Measurements from ENCODE around the gene B9D2. TPM values are rescaled to one million over a fixed set of nuclear protein-coding genes. Genes with fewer than 3 reads are reported as not detected.

B9D2 gene
- total and polyA plus RNA-seq, 2 donors: 1.9 to 10.0 TPM

GRCh38 chr19:41341669-41342490 lies 22.1 kb downstream of the B9D2 start:
- no peak overlapping the region for H3K4me3 ChIP-seq (ENCODE audit: low read depth, low read length)
- H3K4me1 ChIP-seq (ENCODE audit: insufficient read depth): no peaks in the 10 kb centered on the region
- H3K36me3 ChIP-seq (ENCODE audit: insufficient read depth): no peaks in the 10 kb centered on the region
- H3K27ac ChIP-seq (ENCODE audit: low read depth): no peak overlapping the region
- WGBS: 87% methylated on average over 20 of the region's 20 CpGs
- no peak for DNase-seq (ENCODE audit: extremely low spot score)

GRCh38 chr19:41339936-41340335 lies 24.0 kb downstream of the B9D2 start:
- 98% methylated on average over 5 of the region's 5 CpGs for WGBS
- no peaks in the 10 kb centered on the region for H3K36me3 ChIP-seq (ENCODE audit: insufficient read depth)
- H3K4me1 ChIP-seq (ENCODE audit: insufficient read depth): no peaks in the 10 kb centered on the region
- no peak overlapping the region for H3K27ac ChIP-seq (ENCODE audit: low read depth)
- DNase-seq (ENCODE audit: extremely low spot score): no peak
- no peak overlapping the region for H3K4me3 ChIP-seq (ENCODE audit: low read depth, low read length)

GRCh38 chr19:41335467-41335866 lies 28.5 kb downstream of the B9D2 start:
- Histone ChIP-seq H3K4me1 (ENCODE audit: insufficient read depth) (no peaks in the 10 kb centered on the region), H3K27ac (ENCODE audit: low read depth) (no peak overlapping the region), H3K36me3 (ENCODE audit: insufficient read depth) (no peaks in the 10 kb centered on the region), H3K4me3 (ENCODE audit: low read depth, low read length) (no peak overlapping the region)
- DNase-seq (ENCODE audit: extremely low spot score): no peak
- 93% methylated on average over 10 of the region's 10 CpGs for WGBS

GRCh38 chr19:41334793-41335192 lies 29.2 kb downstream of the B9D2 start:
- no peak for DNase-seq (ENCODE audit: extremely low spot score)
- WGBS: 83% methylated on average over 5 of the region's 5 CpGs
- H3K36me3 ChIP-seq (ENCODE audit: insufficient read depth): no peaks in the 10 kb centered on the region
- no peak overlapping the region for H3K4me3 ChIP-seq (ENCODE audit: low read depth, low read length)
- H3K4me1 ChIP-seq (ENCODE audit: insufficient read depth): no peaks in the 10 kb centered on the region
- no peak overlapping the region for H3K27ac ChIP-seq (ENCODE audit: low read depth)

GRCh38 chr19:41332468-41332867 lies 31.5 kb downstream of the B9D2 start:
- no peaks in the 10 kb centered on the region for H3K36me3 ChIP-seq (ENCODE audit: insufficient read depth)
- no peak for DNase-seq (ENCODE audit: extremely low spot score)
- 90% methylated on average over 5 of the region's 5 CpGs for WGBS
- H3K4me1 ChIP-seq (ENCODE audit: insufficient read depth): no peaks in the 10 kb centered on the region
- no peak overlapping the region for H3K27ac ChIP-seq (ENCODE audit: low read depth)
- H3K4me3 ChIP-seq (ENCODE audit: low read depth, low read length): no peak overlapping the region

GRCh38 chr19:41332000-41332399 lies 31.9 kb downstream of the B9D2 start:
- no peak for DNase-seq (ENCODE audit: extremely low spot score)
- H3K27ac ChIP-seq (ENCODE audit: low read depth): no peak overlapping the region
- no peaks in the 10 kb centered on the region for H3K4me1 ChIP-seq (ENCODE audit: insufficient read depth)
- WGBS: 93% methylated on average over 16 of the region's 16 CpGs
- H3K4me3 ChIP-seq (ENCODE audit: low read depth, low read length): no peak overlapping the region
- H3K36me3 ChIP-seq (ENCODE audit: insufficient read depth): no peaks in the 10 kb centered on the region

GRCh38 chr19:41330946-41331678 lies 32.8 kb downstream of the B9D2 start:
- 77% methylated on average over 47 of the region's 47 CpGs for WGBS
- Histone ChIP-seq H3K4me1 (ENCODE audit: insufficient read depth) (no peaks in the 10 kb centered on the region), H3K36me3 (ENCODE audit: insufficient read depth) (no peaks in the 10 kb centered on the region), H3K4me3 (ENCODE audit: low read depth, low read length) (no peak overlapping the region), H3K27ac (ENCODE audit: low read depth) (no peak overlapping the region)
- DNase-seq (ENCODE audit: extremely low spot score): no peak

- no peak overlapping the region for H3K4me3 ChIP-seq (ENCODE audit: low read depth, low read length)
Measured at GRCh38 chr19:41330481-41330880, 33.5 kb downstream of the B9D2 start.

GRCh38 chr19:41328842-41329225 lies 35.1 kb downstream of the B9D2 start:
- Histone ChIP-seq H3K4me1 (ENCODE audit: insufficient read depth) (no peaks in the 10 kb centered on the region), H3K36me3 (ENCODE audit: insufficient read depth) (no peaks in the 10 kb centered on the region), H3K4me3 (ENCODE audit: low read depth, low read length) (no peak overlapping the region), H3K27ac (ENCODE audit: low read depth) (peak overlapping the region; percentile 25)
- DNase-seq (ENCODE audit: extremely low spot score): no peak
- WGBS: 81% methylated on average over 1 of the region's 1 CpG

More at GRCh38 chr19:41330481-41330880, 33.5 kb downstream of the B9D2 start:
- 81% methylated on average over 4 of the region's 4 CpGs for WGBS
- H3K27ac ChIP-seq (ENCODE audit: low read depth): no peak overlapping the region
- no peak for DNase-seq (ENCODE audit: extremely low spot score)
- no peaks in the 10 kb centered on the region for H3K4me1 ChIP-seq (ENCODE audit: insufficient read depth)
- no peaks in the 10 kb centered on the region for H3K36me3 ChIP-seq (ENCODE audit: insufficient read depth)

- whole genome bisulfite sequencing: 55% methylated on average over 22 of the region's 22 CpGs
- Histone ChIP-seq H3K36me3 (ENCODE audit: insufficient read depth) (no peaks in the 10 kb centered on the region), H3K4me3 (ENCODE audit: low read depth, low read length) (no peak overlapping the region), H3K4me1 (ENCODE audit: insufficient read depth) (no peaks in the 10 kb centered on the region), H3K27ac (ENCODE audit: low read depth) (peak overlapping the region; percentile 66)
- DNase-seq (ENCODE audit: extremely low spot score): no peak
Measured at GRCh38 chr19:41328157-41328841, 35.6 kb downstream of the B9D2 start.

GRCh38 chr19:41327576-41328156 lies 36.3 kb downstream of the B9D2 start:
- no peak for DNase-seq (ENCODE audit: extremely low spot score)
- no peaks in the 10 kb centered on the region for H3K4me1 ChIP-seq (ENCODE audit: insufficient read depth)
- WGBS: 53% methylated on average over 33 of the region's 33 CpGs
- H3K27ac ChIP-seq (ENCODE audit: low read depth): peak overlapping the region; percentile 66
- peak overlapping the region; percentile 17 for H3K4me3 ChIP-seq (ENCODE audit: low read depth, low read length)
- no peaks in the 10 kb centered on the region for H3K36me3 ChIP-seq (ENCODE audit: insufficient read depth)

GRCh38 chr19:41327076-41327575 lies 36.8 kb downstream of the B9D2 start:
- 59% methylated on average over 13 of the region's 13 CpGs for WGBS
- peak overlapping the region; percentile 17 for H3K4me3 ChIP-seq (ENCODE audit: low read depth, low read length)

GRCh38 chr19:41325947-41326706 lies 37.8 kb downstream of the B9D2 start:
- H3K4me3 ChIP-seq (ENCODE audit: low read depth, low read length): peak overlapping the region; percentile 16
- 20% methylated on average over 30 of the region's 30 CpGs for WGBS
- no peaks in the 10 kb centered on the region for H3K4me1 ChIP-seq (ENCODE audit: insufficient read depth)

More at GRCh38 chr19:41327076-41327575, 36.8 kb downstream of the B9D2 start:
- H3K4me1 ChIP-seq (ENCODE audit: insufficient read depth): no peaks in the 10 kb centered on the region
- H3K36me3 ChIP-seq (ENCODE audit: insufficient read depth): no peaks in the 10 kb centered on the region
- no peak for DNase-seq (ENCODE audit: extremely low spot score)
- H3K27ac ChIP-seq (ENCODE audit: low read depth): peak overlapping the region; percentile 44

More at GRCh38 chr19:41325947-41326706, 37.8 kb downstream of the B9D2 start:
- DNase-seq (ENCODE audit: extremely low spot score): no peak
- Histone ChIP-seq H3K36me3 (ENCODE audit: insufficient read depth) (no peaks in the 10 kb centered on the region), H3K27ac (ENCODE audit: low read depth) (peak overlapping the region; percentile 79)
